Caco-2 (cell line): ENCODE measurements around the gene CNTN5. TPM values are rescaled to one million over a fixed set of nuclear protein-coding genes. Genes with fewer than 3 reads are reported as not detected.

ENCODE experiments used
- BruUV-seq: library from RNA; stranded (reverse); fragments of 400-500 nt; replicated peaks from 2 replicates; lab custom pipeline; 2021; lab: Mats Ljungman, UMichigan
- CTCF ChIA-PET: fragments of 300-600 bp; sonication (Branson Sonifier 250); formaldehyde crosslinking; loops from one replicate; lab custom pipeline; 2022; ENCODE audit warnings: antibody characterized with exemption; lab: Charles Lee
- POLR2A ChIA-PET: fragments of 300-600 bp; sonication (Branson Sonifier 250); formaldehyde crosslinking; loops from one replicate; lab custom pipeline; 2022; ENCODE audit warnings: antibody characterized with exemption; lab: Charles Lee
- DNase-seq, 2 experiments: peaks; one replicate each; pipeline versions ENCODE4 v3.0.0 to v3.0.0-alpha.2; 2020 to 2022
- H3K27me3 ChIP-seq: replicated peaks from 2 replicates; pipeline ENCODE4 v1.6.0; 2011; ENCODE audit warnings: low read length; ENCODE audit not compliant: control insufficient read depth, insufficient read depth
- H3K36me3 ChIP-seq: 2 replicates; pipeline ENCODE4 v1.5.1; 2011; ENCODE audit warnings: low read length; ENCODE audit not compliant: control insufficient read depth, insufficient read depth
- H3K4me1 ChIP-seq: fragments of 250-450 bp; sonication (Bioruptor Pico); 2 replicates; pipeline ENCODE4 v1.5.1; 2020; ENCODE audit warnings: mild to moderate bottlenecking
- H3K4me3 ChIP-seq: 2 replicates; pipeline ENCODE4 v1.5.1; 2011; ENCODE audit warnings: low read depth, mild to moderate bottlenecking, control low read depth, low read length
- H3K9me3 ChIP-seq: fragments of 250-450 bp; sonication (Bioruptor Pico); 2 replicates; pipeline ENCODE4 v1.5.1; 2020; ENCODE audit warnings: mild to moderate bottlenecking, moderate library complexity
- H3K27ac Mint-ChIP-seq: one replicate; pipeline ENCODE4 v1.8.0; 2022; ENCODE audit warnings: mixed read lengths; ENCODE audit not compliant: unreplicated experiment
- H3K27me3 Mint-ChIP-seq: one replicate; pipeline ENCODE4 v1.8.0; 2022; ENCODE audit warnings: mixed read lengths; ENCODE audit not compliant: insufficient read depth, unreplicated experiment
- H3K36me3 Mint-ChIP-seq: one replicate; pipeline ENCODE4 v1.8.0; 2022; ENCODE audit warnings: mild to moderate bottlenecking, mixed read lengths; ENCODE audit not compliant: insufficient read depth, unreplicated experiment
- H3K4me1 Mint-ChIP-seq: one replicate; pipeline ENCODE4 v1.8.0; 2022; ENCODE audit warnings: low read depth, mixed read lengths; ENCODE audit not compliant: unreplicated experiment
- H3K4me3 Mint-ChIP-seq: one replicate; pipeline ENCODE4 v1.8.0; 2022; ENCODE audit warnings: mild to moderate bottlenecking, moderate library complexity, mixed read lengths; ENCODE audit not compliant: unreplicated experiment
- H3K9me3 Mint-ChIP-seq: one replicate; pipeline ENCODE4 v1.8.0; 2022; ENCODE audit warnings: mixed read lengths; ENCODE audit not compliant: unreplicated experiment
- CTCF ChIP-seq, 2 experiments: fragments of 200-600 bp in 1 of 2; IDR thresholded peaks; 1 replicate in 1 of 2; 2 replicates in 1 of 2; pipeline versions ENCODE4 v1.5.1 to v1.8.0; 2011 to 2022; ENCODE audit warnings: antibody characterized with exemption in 1 of 2, control low read depth in 1 of 2, inconsistent platforms in 1 of 2, low read depth in 1 of 2, low read length in 1 of 2, mild to moderate bottlenecking in 1 of 2, moderate library complexity in 1 of 2; ENCODE audit not compliant: insufficient read depth in 1 of 2, severe bottlenecking in 1 of 2, unreplicated experiment in 1 of 2
- intact Hi-C: fragments of 100-400 bp; cut with micrococcal nuclease; formaldehyde crosslinking; loops from one replicate; pipeline ENCODE4 v1.10.0; 2022; ENCODE audit not compliant: unreplicated experiment
- total RNA-seq: library from RNA; stranded (reverse); gene quantifications from 2 replicates; pipeline ENCODE4 v1.2.3, GENCODE V29; 2022

The CNTN5 gene
- total RNA-seq, 1 experiment from 2014 or later: 1.00 TPM

- Mint-ChIP-seq H3K27ac (no peak overlapping the region), H3K4me1 (no peaks in the 10 kb centered on the region), H3K4me3 (no peak overlapping the region), H3K9me3 (no peaks in the 10 kb centered on the region), H3K36me3 (no peaks in the 10 kb centered on the region), H3K27me3 (peaks cover 2% of the 10 kb centered on the region)
- intact Hi-C loops: no loop called here
- BruUV-seq: no TSS peak
- no peak overlapping the region for H3K4me3 ChIP-seq
- TF ChIP-seq CTCF (IDR thresholded peaks at IDR 0.05; ENCODE audit: insufficient read depth in 1 of 2, low read depth in 1 of 2, low read length in 1 of 2, severe bottlenecking in 1 of 2, unreplicated experiment in 1 of 2): no peak
- H3K9me3 ChIP-seq: no peaks in the 10 kb centered on the region
- CTCF ChIA-PET: no interaction called here
- H3K4me1 ChIP-seq: no peaks in the 10 kb centered on the region
- no peaks in the 10 kb centered on the region; the same call in 1 of the 2 replicates for H3K27me3 ChIP-seq
- POLR2A ChIA-PET: no interaction called here
- H3K36me3 ChIP-seq: no peaks in the 10 kb centered on the region
- no peak for DNase-seq
Measured at GRCh38 chr11:99391245-99391644, 370.5 kb downstream of the CNTN5 start.

GRCh38 chr11:99406345-99406744 is 385.6 kb downstream of the CNTN5 start:
- no TSS peak for BruUV-seq
- ChIA-PET POLR2A (no interaction called here), CTCF (no interaction called here)
- H3K4me3 ChIP-seq: no peak overlapping the region
- intact Hi-C loops: no loop called here
- no peaks in the 10 kb centered on the region for H3K4me1 Mint-ChIP-seq
- H3K9me3 ChIP-seq: no peaks in the 10 kb centered on the region; the same call in 1 of the 2 replicates
- no peaks in the 10 kb centered on the region for H3K36me3 ChIP-seq
- no peak for TF ChIP-seq CTCF (IDR thresholded peaks at IDR 0.05; ENCODE audit: insufficient read depth in 1 of 2, low read depth in 1 of 2, low read length in 1 of 2, severe bottlenecking in 1 of 2, unreplicated experiment in 1 of 2)
- DNase-seq: no peak
- no peaks in the 10 kb centered on the region for H3K4me1 ChIP-seq
- no peaks in the 10 kb centered on the region for H3K27me3 ChIP-seq
- no peak overlapping the region for H3K4me3 Mint-ChIP-seq
- H3K27me3 Mint-ChIP-seq: peaks cover 19% of the 10 kb centered on the region
- H3K27ac Mint-ChIP-seq: no peak overlapping the region
- no peaks in the 10 kb centered on the region for H3K36me3 Mint-ChIP-seq
- H3K9me3 Mint-ChIP-seq: no peaks in the 10 kb centered on the region

- Histone ChIP-seq H3K4me1 (no peaks in the 10 kb centered on the region), H3K9me3 (no peaks in the 10 kb centered on the region; the same call in 1 of the 2 replicates), H3K4me3 (no peak overlapping the region), H3K36me3 (no peaks in the 10 kb centered on the region), H3K27me3 (no peaks in the 10 kb centered on the region)
- Mint-ChIP-seq H3K9me3 (no peaks in the 10 kb centered on the region), H3K4me3 (no peak overlapping the region), H3K27ac (no peak overlapping the region), H3K4me1 (no peaks in the 10 kb centered on the region), H3K36me3 (no peaks in the 10 kb centered on the region), H3K27me3 (peaks cover 2% of the 10 kb centered on the region)
- DNase-seq: no peak
- BruUV-seq: no TSS peak
- POLR2A ChIA-PET: no interaction called here
- CTCF ChIA-PET: no interaction called here
- TF ChIP-seq CTCF (IDR thresholded peaks at IDR 0.05; ENCODE audit: insufficient read depth in 1 of 2, low read depth in 1 of 2, low read length in 1 of 2, severe bottlenecking in 1 of 2, unreplicated experiment in 1 of 2): no peak
- intact Hi-C loops: no loop called here
Measured at GRCh38 chr11:99410636-99411035, 389.9 kb downstream of the CNTN5 start.
